Osteoblast (primary cell): ENCODE data around the gene RXYLT1. TPM values are rescaled to one million over a fixed set of nuclear protein-coding genes. Genes with fewer than 3 reads are reported as not detected.

ENCODE experiments used
- DNase-seq: peaks from one replicate; pipeline ENCODE4 v3.0.0; 2011; ENCODE audit warnings: low spot score, mixed read lengths; ENCODE audit not compliant: insufficient read length; ENCODE audit errors: missing footprints
- H2AFZ ChIP-seq: 2 replicates; pipeline ENCODE4 v1.6.0; 2011; ENCODE audit warnings: mild to moderate bottlenecking, low read length
- H3K27ac ChIP-seq: 2 replicates; pipeline ENCODE4 v1.5.1; 2011; ENCODE audit warnings: mild to moderate bottlenecking, low read depth, low read length, moderate library complexity
- H3K27me3 ChIP-seq: 2 replicates; pipeline ENCODE4 v1.6.0; 2012; ENCODE audit warnings: mild to moderate bottlenecking, control low read depth, inconsistent platforms, low read length, moderate library complexity; ENCODE audit not compliant: insufficient read depth
- H3K36me3 ChIP-seq: 2 replicates; pipeline ENCODE4 v1.5.1; 2011; ENCODE audit warnings: mild to moderate bottlenecking, low read length, control low read depth, moderate library complexity; ENCODE audit not compliant: insufficient read depth
- H3K4me1 ChIP-seq: 2 replicates; pipeline ENCODE4 v1.5.1; 2011; ENCODE audit warnings: mild to moderate bottlenecking, low read length, control low read depth, moderate library complexity; ENCODE audit not compliant: insufficient read depth
- H3K4me2 ChIP-seq: 2 replicates; pipeline ENCODE4 v1.6.0; 2011; ENCODE audit warnings: mild to moderate bottlenecking, low read length; ENCODE audit not compliant: insufficient read depth
- H3K4me3 ChIP-seq: fragments of 200-600 bp; sonication (generic); 3 replicates; pipeline ENCODE4 v1.5.1; 2012; ENCODE audit warnings: mild to moderate bottlenecking, low read length, inconsistent platforms; ENCODE audit not compliant: insufficient read depth
- H3K79me2 ChIP-seq: 2 replicates; pipeline ENCODE4 v1.6.0; 2012; ENCODE audit warnings: mild to moderate bottlenecking, low read length, control low read depth, inconsistent platforms; ENCODE audit not compliant: insufficient read depth
- H3K9me3 ChIP-seq: 2 replicates; pipeline ENCODE4 v1.5.1; 2011; ENCODE audit warnings: low read depth, low read length, control low read depth
- H4K20me1 ChIP-seq: 2 replicates; pipeline ENCODE4 v1.6.0; 2012; ENCODE audit warnings: mild to moderate bottlenecking, low read length, control low read depth; ENCODE audit not compliant: insufficient read depth
- total RNA-seq: library from RNA; depleted of rRNA; stranded (reverse); fragments of >200 nt; gene quantifications from 2 replicates; pipeline ENCODE4 v1.2.3, GENCODE V29; 2012
- TF ChIP-seq, protein P1 (sequence below): IDR thresholded peaks from 2 replicates; pipeline ENCODE4 v1.5.1; 2011; ENCODE audit warnings: mild to moderate bottlenecking, low read depth, low read length, moderate library complexity; ENCODE audit errors: extremely low read depth

The RXYLT1 gene
- total RNA-seq, 1 donor = 14.5 TPM

- Histone ChIP-seq H3K4me1 (peaks cover 17% of the 10 kb centered on the region), H3K36me3 (no peaks in the 10 kb centered on the region), H3K4me2 (peak overlapping the region; percentile 89), H3K27me3 (no peaks in the 10 kb centered on the region), H2AFZ (peak overlapping the region; percentile 87), H3K4me3 (peak overlapping the region; percentile 100), H3K9me3 (no peaks in the 10 kb centered on the region), H3K79me2 (peaks cover 39% of the 10 kb centered on the region), H4K20me1 (peaks cover 7% of the 10 kb centered on the region), H3K27ac (peak overlapping the region; percentile 48)
- DNase-seq = no peak
- TF ChIP-seq, protein P1, sequence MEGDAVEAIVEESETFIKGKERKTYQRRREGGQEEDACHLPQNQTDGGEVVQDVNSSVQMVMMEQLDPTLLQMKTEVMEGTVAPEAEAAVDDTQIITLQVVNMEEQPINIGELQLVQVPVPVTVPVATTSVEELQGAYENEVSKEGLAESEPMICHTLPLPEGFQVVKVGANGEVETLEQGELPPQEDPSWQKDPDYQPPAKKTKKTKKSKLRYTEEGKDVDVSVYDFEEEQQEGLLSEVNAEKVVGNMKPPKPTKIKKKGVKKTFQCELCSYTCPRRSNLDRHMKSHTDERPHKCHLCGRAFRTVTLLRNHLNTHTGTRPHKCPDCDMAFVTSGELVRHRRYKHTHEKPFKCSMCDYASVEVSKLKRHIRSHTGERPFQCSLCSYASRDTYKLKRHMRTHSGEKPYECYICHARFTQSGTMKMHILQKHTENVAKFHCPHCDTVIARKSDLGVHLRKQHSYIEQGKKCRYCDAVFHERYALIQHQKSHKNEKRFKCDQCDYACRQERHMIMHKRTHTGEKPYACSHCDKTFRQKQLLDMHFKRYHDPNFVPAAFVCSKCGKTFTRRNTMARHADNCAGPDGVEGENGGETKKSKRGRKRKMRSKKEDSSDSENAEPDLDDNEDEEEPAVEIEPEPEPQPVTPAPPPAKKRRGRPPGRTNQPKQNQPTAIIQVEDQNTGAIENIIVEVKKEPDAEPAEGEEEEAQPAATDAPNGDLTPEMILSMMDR = no peak
These were observed 63.6 kb downstream of the RXYLT1 start for GRCh38 chr12:63843254-63843720.

- peak overlapping the region; percentile 89 for H3K4me2 ChIP-seq
- H3K27ac ChIP-seq = peak overlapping the region; percentile 94
- H3K4me3 ChIP-seq = peak overlapping the region; percentile 100
- peaks cover 12% of the 10 kb centered on the region for H4K20me1 ChIP-seq
- H3K27me3 ChIP-seq = no peaks in the 10 kb centered on the region
- H3K4me1 ChIP-seq = peaks cover 21% of the 10 kb centered on the region
- DNase-seq = peak; percentile 99
- no peaks in the 10 kb centered on the region for H3K36me3 ChIP-seq
- H3K79me2 ChIP-seq = peaks cover 45% of the 10 kb centered on the region
- TF ChIP-seq, protein P1 = peak; percentile 73
- no peaks in the 10 kb centered on the region for H3K9me3 ChIP-seq
- peak overlapping the region; percentile 93 for H2AFZ ChIP-seq
These were observed 64.1 kb downstream of the RXYLT1 start for GRCh38 chr12:63843721-63844390.

- H3K36me3 ChIP-seq = no peaks in the 10 kb centered on the region
- TF ChIP-seq, protein P1 = peak; percentile 9
- peak within 1 kb of the TSS; percentile 94 for H3K27ac ChIP-seq
- H2AFZ ChIP-seq = peak within 1 kb of the TSS; percentile 93
- H3K79me2 ChIP-seq = peaks cover 53% of the 10 kb centered on the region
- peak within 1 kb of the TSS; percentile 89 for H3K4me2 ChIP-seq
- peaks cover 26% of the 10 kb centered on the region for H3K4me1 ChIP-seq
- H3K27me3 ChIP-seq = no peaks in the 10 kb centered on the region
- H3K4me3 ChIP-seq = peak within 1 kb of the TSS; percentile 100
- H4K20me1 ChIP-seq = peaks cover 18% of the 10 kb centered on the region
- no peaks in the 10 kb centered on the region for H3K9me3 ChIP-seq
- DNase-seq = peak; percentile 89
These were observed 65.0 kb downstream of the RXYLT1 start, which contains the start of gene SRGAP1 for GRCh38 chr12:63844391-63845341. Gene SRGAP1 (plus strand): TSS chr12:63844700. CDS start chr12:63844817, 117 bp downstream.
